OCI-LY3 (cell line): Measurements from ENCODE around the gene TMEM167B.

Experiments
- H2AFZ ChIP-seq: fragments of 200-600, 300-600 bp; shearing (Covaris generic); 2 replicates; pipeline ENCODE4 v1.6.0; 2014; ENCODE audit warnings: antibody characterized with exemption, low read depth, low read length
- H3K27ac ChIP-seq: fragments of 200-600, 300-600 bp; sonication (generic); 2 replicates; pipeline ENCODE4 v1.5.1; 2014; ENCODE audit warnings: mild to moderate bottlenecking, low read length, moderate library complexity, mixed read lengths
- H3K27me3 ChIP-seq: fragments of 200-600, 300-600 bp; sonication (generic); 2 replicates; pipeline ENCODE4 v1.6.1; 2014; ENCODE audit warnings: low read depth, low read length, mixed read lengths
- H3K36me3 ChIP-seq: fragments of 200-600, 300-600 bp; sonication (generic); replicated peaks from 2 replicates; pipeline ENCODE3; 2014; ENCODE audit warnings: low read depth, low read length, mixed read lengths
- H3K4me1 ChIP-seq: fragments of 300-600, 200-600 bp; sonication (generic); 2 replicates; pipeline ENCODE4 v1.6.1; 2014; ENCODE audit warnings: low read length, mixed read lengths
- H3K4me2 ChIP-seq: fragments of 200-600, 300-600 bp; sonication (generic); 2 replicates; pipeline ENCODE4 v1.6.1; 2014; ENCODE audit warnings: low read length, mixed read lengths
- H3K4me3 ChIP-seq: fragments of 300-600, 200-600 bp; sonication (generic); 2 replicates; pipeline ENCODE4 v1.5.1; 2014; ENCODE audit warnings: antibody characterized with exemption, mild to moderate bottlenecking, low read length, moderate library complexity
- H3K79me2 ChIP-seq: fragments of 300-600, 200-600 bp; shearing (Covaris generic); 2 replicates; pipeline ENCODE4 v1.6.1; 2014; ENCODE audit warnings: mild to moderate bottlenecking, low read length, mixed read lengths
- H3K9ac ChIP-seq: fragments of 300-600, 200-600 bp; shearing (Covaris generic); 2 replicates; pipeline ENCODE4 v1.6.0; 2014; ENCODE audit warnings: mild to moderate bottlenecking, low read length, moderate library complexity
- H3K9me3 ChIP-seq: fragments of 200-600, 300-600 bp; shearing (Covaris generic); 2 replicates; pipeline ENCODE4 v1.6.1; 2014; ENCODE audit warnings: low read length, mixed read lengths; ENCODE audit not compliant: insufficient read depth
- H4K20me1 ChIP-seq: fragments of 200-600, 300-600 bp; sonication (generic); 2 replicates; pipeline ENCODE4 v1.6.1; 2016; ENCODE audit warnings: low read length, mixed read lengths; ENCODE audit not compliant: insufficient read depth
- EZH2phosphoT487 ChIP-seq: fragments of 200-600 bp; shearing (Covaris generic); IDR thresholded peaks from 2 replicates; pipeline ENCODE4 v1.6.1; 2018; ENCODE audit warnings: antibody characterized with exemption, mixed run types, low read depth
- TF ChIP-seq, protein P1 (sequence below): fragments of 200-600, 300-600 bp; sonication (generic); IDR thresholded peaks from 2 replicates; pipeline ENCODE4 v1.5.1; 2014; ENCODE audit warnings: antibody characterized with exemption, low read length, low read depth

The TMEM167B gene

DNA sequence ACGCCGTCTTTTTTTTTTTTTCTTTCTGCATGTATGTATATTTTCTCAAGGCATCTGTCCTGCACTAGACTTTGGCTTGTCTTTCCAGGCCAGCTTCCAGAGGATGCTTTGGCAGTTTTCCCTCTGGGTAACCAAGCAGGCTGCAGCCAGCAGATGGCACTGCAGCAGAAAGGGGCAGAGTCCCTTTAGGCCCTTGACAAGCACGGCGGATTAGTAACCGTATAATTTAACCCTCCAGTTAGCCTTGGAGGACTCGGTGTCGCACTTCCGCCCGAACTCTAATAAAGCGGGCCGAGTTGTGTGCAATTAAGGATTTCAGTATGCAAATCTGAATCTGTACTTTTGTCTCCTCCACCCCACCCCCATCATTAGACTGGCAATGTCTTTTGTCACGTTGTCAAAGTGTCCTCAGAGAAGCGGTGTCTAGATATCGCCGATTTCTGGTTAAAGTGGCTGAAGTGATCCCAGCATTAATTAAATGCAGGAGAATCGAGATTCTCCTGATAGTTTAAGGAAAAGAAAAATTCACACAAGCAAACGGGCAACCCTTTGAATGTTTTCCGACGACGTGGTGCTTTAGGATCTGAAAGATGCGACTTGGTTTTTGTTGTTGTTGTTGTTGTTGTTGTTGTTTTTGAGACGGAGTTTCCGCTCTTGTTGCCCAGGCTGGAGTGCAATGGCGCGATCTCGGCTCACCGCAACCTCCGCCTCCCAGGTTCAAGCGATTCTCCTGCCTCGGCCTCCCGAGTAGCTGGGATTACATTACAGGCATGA lies 1.1 kb upstream of the TMEM167B start:
- H3K9me3 ChIP-seq: no peaks in the 10 kb centered on the region
- peak overlapping the region; percentile 90; the same call in 1 of the 2 replicates for H3K4me2 ChIP-seq
- no peak overlapping the region for H3K27ac ChIP-seq
- H3K4me3 ChIP-seq: peak overlapping the region; percentile 99; the same call in 1 of the 2 replicates
- no peak overlapping the region for H3K9ac ChIP-seq
- no peaks in the 10 kb centered on the region for H3K27me3 ChIP-seq
- H3K36me3 ChIP-seq: no peaks in the 10 kb centered on the region
- H4K20me1 ChIP-seq: no peaks in the 10 kb centered on the region
- TF ChIP-seq, protein P1, sequence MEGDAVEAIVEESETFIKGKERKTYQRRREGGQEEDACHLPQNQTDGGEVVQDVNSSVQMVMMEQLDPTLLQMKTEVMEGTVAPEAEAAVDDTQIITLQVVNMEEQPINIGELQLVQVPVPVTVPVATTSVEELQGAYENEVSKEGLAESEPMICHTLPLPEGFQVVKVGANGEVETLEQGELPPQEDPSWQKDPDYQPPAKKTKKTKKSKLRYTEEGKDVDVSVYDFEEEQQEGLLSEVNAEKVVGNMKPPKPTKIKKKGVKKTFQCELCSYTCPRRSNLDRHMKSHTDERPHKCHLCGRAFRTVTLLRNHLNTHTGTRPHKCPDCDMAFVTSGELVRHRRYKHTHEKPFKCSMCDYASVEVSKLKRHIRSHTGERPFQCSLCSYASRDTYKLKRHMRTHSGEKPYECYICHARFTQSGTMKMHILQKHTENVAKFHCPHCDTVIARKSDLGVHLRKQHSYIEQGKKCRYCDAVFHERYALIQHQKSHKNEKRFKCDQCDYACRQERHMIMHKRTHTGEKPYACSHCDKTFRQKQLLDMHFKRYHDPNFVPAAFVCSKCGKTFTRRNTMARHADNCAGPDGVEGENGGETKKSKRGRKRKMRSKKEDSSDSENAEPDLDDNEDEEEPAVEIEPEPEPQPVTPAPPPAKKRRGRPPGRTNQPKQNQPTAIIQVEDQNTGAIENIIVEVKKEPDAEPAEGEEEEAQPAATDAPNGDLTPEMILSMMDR: peak; percentile 39
- no peak for TF ChIP-seq EZH2phosphoT487
- H3K4me1 ChIP-seq: peaks cover 9% of the 10 kb centered on the region
- no peak overlapping the region for H2AFZ ChIP-seq
- H3K79me2 ChIP-seq: peaks cover 25% of the 10 kb centered on the region

DNA sequence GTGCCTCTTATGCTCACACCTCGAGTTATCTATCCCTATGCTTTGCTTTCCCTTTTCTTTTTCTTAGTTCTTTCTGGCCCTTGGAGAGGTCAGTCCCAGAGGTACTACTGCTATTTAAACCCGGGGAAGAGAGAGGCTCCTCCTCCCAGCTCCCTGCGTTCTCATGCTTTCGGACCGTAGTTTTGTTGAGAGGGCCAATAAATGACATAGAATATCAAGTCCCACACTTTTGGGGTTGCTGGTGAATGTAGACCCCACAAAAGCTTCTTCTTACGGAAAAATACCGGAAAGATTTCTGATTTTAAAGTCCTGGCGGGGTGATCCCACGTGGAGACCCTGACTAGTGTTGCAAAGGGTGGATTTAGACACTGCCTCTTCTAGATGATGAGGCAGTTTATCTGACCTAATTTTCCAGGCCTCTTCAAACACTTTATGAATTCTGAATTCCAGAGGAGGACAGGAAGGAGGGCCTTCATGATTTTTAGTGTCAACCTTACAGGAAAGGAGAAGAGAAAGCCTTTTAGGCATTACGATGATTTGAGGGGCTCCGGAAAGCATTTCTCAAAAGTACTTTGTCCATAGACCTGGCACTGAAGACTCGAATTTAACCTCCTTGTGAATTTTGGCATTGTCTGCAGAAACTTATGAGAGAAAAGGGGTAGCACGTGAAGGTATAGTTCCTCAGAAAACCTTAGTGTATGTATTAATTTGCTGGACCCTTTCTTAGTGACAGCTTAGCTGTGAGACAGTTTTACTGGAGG lies 694 bp downstream of the TMEM167B start:
- peak overlapping the region; percentile 99 for H3K4me3 ChIP-seq
- peaks cover 25% of the 10 kb centered on the region for H3K79me2 ChIP-seq
- H3K9ac ChIP-seq: peak overlapping the region; percentile 89
- H3K27ac ChIP-seq: peak overlapping the region; percentile 82
- peaks cover 9% of the 10 kb centered on the region for H3K4me1 ChIP-seq
- no peaks in the 10 kb centered on the region for H3K9me3 ChIP-seq
- TF ChIP-seq, protein P1: no peak
- TF ChIP-seq EZH2phosphoT487: no peak
- H4K20me1 ChIP-seq: no peaks in the 10 kb centered on the region
- H3K36me3 ChIP-seq: no peaks in the 10 kb centered on the region
- peak overlapping the region; percentile 70; the same call in 1 of the 2 replicates for H2AFZ ChIP-seq
- peak overlapping the region; percentile 89 for H3K4me2 ChIP-seq
- H3K27me3 ChIP-seq: no peaks in the 10 kb centered on the region

DNA sequence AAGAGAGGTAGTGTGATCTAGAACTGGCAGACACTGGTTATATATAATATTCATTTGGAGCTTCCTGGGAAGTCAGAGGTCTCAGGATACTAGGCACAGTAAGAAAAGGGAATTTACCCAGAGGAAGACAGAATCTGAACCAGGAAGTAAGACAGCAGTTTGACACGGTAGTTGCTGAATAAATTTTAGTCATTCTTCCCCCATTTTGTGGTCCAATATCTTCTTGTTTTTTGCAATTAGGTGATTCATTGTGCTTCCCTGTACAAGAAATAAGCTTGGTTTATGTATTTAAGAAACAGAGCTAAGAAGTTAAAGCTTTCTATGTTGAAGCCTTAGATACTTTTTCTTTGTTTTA lies 1.3 kb downstream of the TMEM167B start:
- H4K20me1 ChIP-seq: no peaks in the 10 kb centered on the region
- H3K4me3 ChIP-seq: peak overlapping the region; percentile 99
- no peaks in the 10 kb centered on the region for H3K27me3 ChIP-seq
- peak overlapping the region; percentile 89 for H3K4me2 ChIP-seq
- H3K27ac ChIP-seq: peak overlapping the region; percentile 82
- H3K79me2 ChIP-seq: peaks cover 25% of the 10 kb centered on the region
- H3K9me3 ChIP-seq: no peaks in the 10 kb centered on the region
- H3K9ac ChIP-seq: peak overlapping the region; percentile 89
- H2AFZ ChIP-seq: no peak overlapping the region
- H3K4me1 ChIP-seq: peaks cover 9% of the 10 kb centered on the region
- no peaks in the 10 kb centered on the region for H3K36me3 ChIP-seq
- TF ChIP-seq EZH2phosphoT487: no peak
- TF ChIP-seq, protein P1: no peak

DNA sequence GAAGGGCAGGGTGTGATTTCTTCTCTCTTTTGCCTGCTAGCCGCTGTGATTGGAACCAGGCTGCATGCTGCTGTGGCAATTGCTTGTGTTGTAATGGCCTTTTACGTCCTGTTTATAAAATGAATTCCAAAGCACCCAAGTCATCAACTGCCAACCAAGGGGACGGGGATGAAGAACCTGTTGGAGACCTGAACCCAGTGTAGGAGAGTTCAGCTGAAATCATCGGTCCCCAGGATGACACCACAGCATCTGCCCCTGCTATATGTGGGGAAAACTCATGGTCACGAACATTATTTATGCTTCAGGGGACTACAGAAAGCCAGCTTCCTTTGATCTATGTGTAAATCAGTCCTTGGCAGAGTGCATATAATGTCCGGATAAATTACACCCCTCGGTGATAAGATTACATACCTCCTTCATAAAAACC lies 3.8 kb downstream of the TMEM167B start:
- Histone ChIP-seq H3K4me1 (peaks cover 9% of the 10 kb centered on the region), H3K9ac (no peak overlapping the region), H4K20me1 (no peaks in the 10 kb centered on the region), H3K4me2 (no peak overlapping the region), H3K79me2 (peaks cover 25% of the 10 kb centered on the region), H3K27ac (no peak overlapping the region), H2AFZ (no peak overlapping the region), H3K9me3 (no peaks in the 10 kb centered on the region), H3K27me3 (no peaks in the 10 kb centered on the region), H3K4me3 (no peak overlapping the region), H3K36me3 (no peaks in the 10 kb centered on the region)
- TF ChIP-seq, protein P1: no peak
- no peak for TF ChIP-seq EZH2phosphoT487
